Fibroblast of lung (primary cell): ENCODE results near the gene UQCC2. TPM values are rescaled to one million over a fixed set of nuclear protein-coding genes. Genes with fewer than 3 reads are reported as not detected.

Source experiments
- DNase-seq, 2 donors: peaks; one replicate each; pipeline versions ENCODE4 v3.0.0 to v3.0.0-alpha.2; 2010; ENCODE audit warnings: low read depth in 2 of 2
- H2AFZ ChIP-seq: 2 replicates; pipeline ENCODE4 v1.5.1; 2012; ENCODE audit warnings: low read length, control low read depth, inconsistent platforms
- H3K27ac ChIP-seq: 2 replicates; pipeline ENCODE4 v1.5.1; 2011; ENCODE audit warnings: low read length, control low read depth; ENCODE audit not compliant: insufficient read depth
- H3K27me3 ChIP-seq: 2 replicates; pipeline ENCODE4 v1.5.1; 2011; ENCODE audit warnings: mild to moderate bottlenecking, low read length; ENCODE audit not compliant: control insufficient read depth, insufficient read depth
- H3K36me3 ChIP-seq: 2 replicates; pipeline ENCODE4 v1.5.1; 2011; ENCODE audit warnings: low read length; ENCODE audit not compliant: control insufficient read depth, insufficient read depth
- H3K4me1 ChIP-seq: 2 replicates; pipeline ENCODE4 v1.5.1; 2011; ENCODE audit warnings: low read length; ENCODE audit not compliant: control insufficient read depth, insufficient read depth; ENCODE audit errors: extremely low read depth
- H3K4me2 ChIP-seq: 2 replicates; pipeline ENCODE4 v1.5.1; 2011; ENCODE audit warnings: low read length, control low read depth; ENCODE audit not compliant: insufficient read depth; ENCODE audit errors: extremely low read depth
- H3K4me3 ChIP-seq, 4 experiments: fragments of 200-600 bp in 1 of 4; sonication (generic) in 1 of 4; replicated peaks in 1 of 4; 2 replicates each; pipeline ENCODE4 v1.5.1; 2011 to 2016; ENCODE audit warnings: low read length in 4 of 4, low read depth in 3 of 4, mild to moderate bottlenecking in 3 of 4, control low read depth in 2 of 4, inconsistent platforms in 1 of 4, mixed read lengths in 1 of 4; ENCODE audit not compliant: insufficient read depth in 1 of 4; ENCODE audit errors: control extremely low read depth in 1 of 4
- H3K79me2 ChIP-seq: 2 replicates; pipeline ENCODE4 v1.5.1; 2012; ENCODE audit warnings: mild to moderate bottlenecking, low read length, inconsistent platforms; ENCODE audit not compliant: control insufficient read depth, insufficient read depth
- H3K9ac ChIP-seq: 2 replicates; pipeline ENCODE4 v1.5.1; 2011; ENCODE audit warnings: mild to moderate bottlenecking, low read length, control low read depth; ENCODE audit not compliant: insufficient read depth
- H3K9me3 ChIP-seq: 2 replicates; pipeline ENCODE4 v1.5.1; 2012; ENCODE audit warnings: low read depth, low read length; ENCODE audit not compliant: control insufficient read depth, insufficient read depth
- H4K20me1 ChIP-seq: 2 replicates; pipeline ENCODE4 v1.5.1; 2011; ENCODE audit warnings: low read length; ENCODE audit not compliant: control insufficient read depth, insufficient read depth; ENCODE audit errors: extremely low read depth
- EZH2 ChIP-seq: IDR thresholded peaks from 2 replicates; pipeline ENCODE4 v1.5.1; 2012; ENCODE audit warnings: low read length, control low read depth, mild to moderate bottlenecking; ENCODE audit errors: missing control alignments
- polyA plus RNA-seq, 2 donors: library from polyadenylated mRNA; depleted of rRNA in 1 of 2; stranded (reverse) in 1 of 2; unstranded in 1 of 2; fragments of >200 nt; gene quantifications; 2 replicates each; pipeline ENCODE4 v1.2.1, GENCODE V29; 2011 to 2012; ENCODE audit warnings: missing spikeins in 1 of 2
- total RNA-seq: library from RNA; depleted of rRNA; stranded (reverse); fragments of >200 nt; gene quantifications from 2 replicates; pipeline ENCODE4 v1.2.1, GENCODE V29; 2014
- TF ChIP-seq, protein P1 (sequence below), 2 donors: IDR thresholded peaks in 1 of 2; conservative IDR thresholded peaks in 1 of 2; 1 replicate in 1 of 2; 2 replicates in 1 of 2; pipeline ENCODE4 v1.5.1; 2011 to 2012; ENCODE audit warnings: low read length in 2 of 2, control low read depth in 1 of 2, inconsistent platforms in 1 of 2, low read depth in 1 of 2, mild to moderate bottlenecking in 1 of 2

UQCC2 gene
- total and polyA plus RNA-seq, 2 donors (not counting 1 experiment from before 2014, with no cell fraction given), result 33.8 to 36.5 TPM

GRCh38 chr6:33661106-33661838 lies 50.2 kb downstream of the UQCC2 start:
- TF ChIP-seq, protein P1, sequence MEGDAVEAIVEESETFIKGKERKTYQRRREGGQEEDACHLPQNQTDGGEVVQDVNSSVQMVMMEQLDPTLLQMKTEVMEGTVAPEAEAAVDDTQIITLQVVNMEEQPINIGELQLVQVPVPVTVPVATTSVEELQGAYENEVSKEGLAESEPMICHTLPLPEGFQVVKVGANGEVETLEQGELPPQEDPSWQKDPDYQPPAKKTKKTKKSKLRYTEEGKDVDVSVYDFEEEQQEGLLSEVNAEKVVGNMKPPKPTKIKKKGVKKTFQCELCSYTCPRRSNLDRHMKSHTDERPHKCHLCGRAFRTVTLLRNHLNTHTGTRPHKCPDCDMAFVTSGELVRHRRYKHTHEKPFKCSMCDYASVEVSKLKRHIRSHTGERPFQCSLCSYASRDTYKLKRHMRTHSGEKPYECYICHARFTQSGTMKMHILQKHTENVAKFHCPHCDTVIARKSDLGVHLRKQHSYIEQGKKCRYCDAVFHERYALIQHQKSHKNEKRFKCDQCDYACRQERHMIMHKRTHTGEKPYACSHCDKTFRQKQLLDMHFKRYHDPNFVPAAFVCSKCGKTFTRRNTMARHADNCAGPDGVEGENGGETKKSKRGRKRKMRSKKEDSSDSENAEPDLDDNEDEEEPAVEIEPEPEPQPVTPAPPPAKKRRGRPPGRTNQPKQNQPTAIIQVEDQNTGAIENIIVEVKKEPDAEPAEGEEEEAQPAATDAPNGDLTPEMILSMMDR (conservative IDR thresholded peaks at IDR 0.05 in 1 of 2, IDR thresholded peaks at IDR 0.05 in 1 of 2; ENCODE audit: low read depth in 1 of 2, low read length in 2 of 2), result no peak
- no peak for TF ChIP-seq EZH2
- Histone ChIP-seq H3K27me3 (no peaks in the 10 kb centered on the region), H3K4me1 (no peaks in the 10 kb centered on the region), H3K9me3 (no peaks in the 10 kb centered on the region), H3K27ac (no peak overlapping the region), H3K4me2 (no peak overlapping the region), H3K36me3 (peaks cover 4% of the 10 kb centered on the region), H2AFZ (no peak overlapping the region), H3K79me2 (no peaks in the 10 kb centered on the region), H3K4me3 (no peak overlapping the region), H4K20me1 (no peaks in the 10 kb centered on the region), H3K9ac (no peak overlapping the region)
- no peak for DNase-seq

DNA sequence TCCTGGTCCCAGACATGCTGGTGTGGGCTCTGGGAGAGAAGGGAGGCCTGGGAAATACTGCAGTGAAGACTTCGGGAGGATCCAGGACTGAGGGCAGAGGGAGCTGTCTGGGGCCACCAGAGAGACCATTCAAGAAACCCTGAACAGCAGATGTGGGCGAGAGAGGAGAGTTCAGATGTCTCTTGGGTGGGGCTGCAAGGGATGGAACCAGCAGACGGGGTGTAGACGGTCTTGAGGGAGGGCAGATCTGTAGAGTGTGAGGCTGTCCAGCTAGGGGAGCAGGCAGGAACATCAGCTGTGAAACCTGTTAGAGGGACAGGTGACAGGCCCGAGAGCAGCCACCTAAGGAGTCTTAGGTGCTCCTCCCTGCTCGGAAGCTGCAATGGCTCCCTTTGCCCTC lies 51.5 kb downstream of the UQCC2 start:
- Histone ChIP-seq H3K27me3 (no peaks in the 10 kb centered on the region), H3K4me1 (no peaks in the 10 kb centered on the region), H3K9me3 (no peaks in the 10 kb centered on the region), H4K20me1 (no peaks in the 10 kb centered on the region), H3K9ac (no peak overlapping the region), H3K4me2 (no peak overlapping the region), H2AFZ (no peak overlapping the region), H3K79me2 (no peaks in the 10 kb centered on the region), H3K4me3 (no peak overlapping the region), H3K36me3 (peaks cover 3% of the 10 kb centered on the region), H3K27ac (no peak overlapping the region)
- TF ChIP-seq EZH2, result no peak
- TF ChIP-seq, protein P1 (conservative IDR thresholded peaks at IDR 0.05 in 1 of 2, IDR thresholded peaks at IDR 0.05 in 1 of 2; ENCODE audit: low read depth in 1 of 2, low read length in 2 of 2), result no peak
- DNase-seq, result no peak

DNA sequence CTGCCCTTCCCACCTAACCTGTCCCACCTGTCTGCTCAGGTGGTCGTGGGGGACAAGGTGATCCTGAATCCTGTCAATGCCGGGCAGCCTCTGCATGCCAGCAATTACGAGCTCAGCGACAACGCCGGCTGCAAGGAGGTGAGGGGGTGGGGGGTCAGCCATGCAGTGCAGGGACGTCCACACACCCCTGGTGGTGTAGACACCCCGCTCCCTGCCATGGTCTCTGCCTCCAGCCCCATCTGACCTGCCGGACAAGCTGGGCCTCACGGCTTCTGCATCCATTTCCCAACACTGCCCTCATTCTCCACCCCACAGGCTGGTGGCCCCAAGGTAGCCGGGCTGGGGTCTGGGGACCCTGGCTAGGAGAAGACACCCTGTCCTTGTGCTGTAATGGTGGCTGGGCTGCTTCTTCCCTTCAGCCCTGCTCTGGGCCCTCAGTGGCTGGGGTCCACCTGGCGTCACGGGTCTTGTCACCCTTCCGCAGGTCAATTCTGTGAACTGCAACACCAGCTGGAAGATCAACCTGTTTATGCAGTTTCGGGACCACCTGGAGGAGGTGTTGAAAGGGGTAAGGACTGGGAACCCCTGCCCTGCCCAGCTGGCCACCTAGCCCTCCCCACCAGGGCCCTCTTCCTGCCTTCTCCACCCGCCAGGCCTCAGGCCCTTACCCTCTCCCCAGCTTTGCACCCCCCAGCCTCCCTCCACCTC lies 52.4 kb downstream of the UQCC2 start:
- TF ChIP-seq, protein P1 (conservative IDR thresholded peaks at IDR 0.05 in 1 of 2, IDR thresholded peaks at IDR 0.05 in 1 of 2; ENCODE audit: low read depth in 1 of 2, low read length in 2 of 2), result no peak
- TF ChIP-seq EZH2, result no peak
- DNase-seq, result no peak
- Histone ChIP-seq H3K9me3 (no peaks in the 10 kb centered on the region), H3K27ac (no peak overlapping the region), H3K36me3 (peaks cover 5% of the 10 kb centered on the region), H3K4me1 (no peaks in the 10 kb centered on the region), H3K79me2 (no peaks in the 10 kb centered on the region), H4K20me1 (no peaks in the 10 kb centered on the region), H3K9ac (no peak overlapping the region), H3K27me3 (no peaks in the 10 kb centered on the region), H3K4me3 (no peak overlapping the region), H2AFZ (no peak overlapping the region), H3K4me2 (no peak overlapping the region)
